Left hindlimb (tissue), 1 donor: ENCODE measurements around the gene BMP2K.
"Not testable (repeated sequence)": the region's sequence is repeated elsewhere in the genome, so short reads cannot be mapped to it uniquely, and the experiment has no call there.

Experiments
- DNase-seq: peaks from one replicate; pipeline ENCODE4 v3.0.0-alpha.2; 2018

BMP2K gene

DNA sequence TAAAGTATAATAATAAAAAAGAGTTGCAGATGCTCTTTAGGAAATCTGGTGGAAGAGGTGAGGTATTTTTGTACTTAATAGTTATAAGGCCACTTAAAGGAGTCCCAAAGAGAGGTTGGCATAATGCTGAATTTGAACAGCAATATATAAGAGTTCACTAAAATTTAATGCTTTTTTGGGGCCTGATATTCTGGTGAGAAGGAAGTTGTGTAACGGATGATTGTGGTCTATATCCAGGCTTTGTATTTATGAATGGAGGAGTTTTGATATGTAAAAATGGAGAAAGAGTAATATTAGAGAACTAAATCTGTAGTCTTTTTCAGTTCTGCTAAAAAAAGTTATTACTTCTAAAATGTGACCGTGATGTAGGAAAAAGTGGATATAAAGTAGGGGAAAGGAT, 20.4 kb downstream of the BMP2K start:
- DNase-seq: no peak

GRCh38 chr4:78797777-78798284, 21.7 kb downstream of the BMP2K start:
- no peak for DNase-seq

DNA sequence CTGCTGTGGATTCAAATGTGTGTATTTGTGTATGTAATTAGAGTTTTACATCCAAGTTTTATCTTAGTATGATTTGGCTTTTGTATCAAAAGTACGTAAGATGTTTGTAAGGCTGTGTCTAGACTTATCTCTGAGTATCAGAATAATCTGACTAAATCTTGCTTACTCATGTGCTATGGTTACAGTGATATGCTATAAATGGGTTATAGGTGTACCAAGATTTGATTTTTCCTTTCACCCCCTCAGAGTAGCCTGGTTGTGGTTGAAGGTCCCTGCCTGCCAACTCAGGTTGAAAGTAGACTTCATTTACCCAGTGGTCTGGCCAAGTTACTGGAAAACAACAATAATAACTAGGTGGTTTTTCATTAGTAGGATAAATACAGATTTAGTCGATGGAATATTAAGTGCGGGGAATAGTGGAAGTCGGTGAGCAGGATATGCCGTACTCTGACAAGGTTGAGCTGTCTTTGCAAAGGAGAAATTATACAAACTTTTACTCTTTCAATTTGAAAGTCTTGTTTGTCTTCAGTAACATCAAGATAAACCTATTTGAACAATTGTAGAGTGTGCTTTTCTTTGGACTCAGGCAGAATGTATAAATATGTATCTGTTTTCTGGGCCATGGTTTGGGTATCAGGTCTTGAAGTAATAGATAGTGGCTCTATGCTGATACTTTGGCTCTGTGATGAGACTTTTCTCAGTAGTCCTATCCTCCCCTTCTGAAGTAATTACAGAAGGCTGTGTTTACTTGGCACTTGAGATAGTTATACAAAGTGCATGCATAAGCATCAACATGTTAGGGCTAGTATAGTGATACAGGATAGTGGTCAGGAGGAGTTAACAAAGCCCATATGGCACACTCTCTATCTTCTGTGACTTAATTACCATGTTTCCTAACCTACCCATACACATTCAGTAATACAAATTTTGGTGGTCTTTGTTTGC, 23.7 kb downstream of the BMP2K start:
- DNase-seq: no peak

- no peak for DNase-seq
Observed at GRCh38 chr4:78800965-78801364, 24.8 kb downstream of the BMP2K start.

GRCh38 chr4:78803983-78804382, 27.8 kb downstream of the BMP2K start:
- no peak for DNase-seq

DNA sequence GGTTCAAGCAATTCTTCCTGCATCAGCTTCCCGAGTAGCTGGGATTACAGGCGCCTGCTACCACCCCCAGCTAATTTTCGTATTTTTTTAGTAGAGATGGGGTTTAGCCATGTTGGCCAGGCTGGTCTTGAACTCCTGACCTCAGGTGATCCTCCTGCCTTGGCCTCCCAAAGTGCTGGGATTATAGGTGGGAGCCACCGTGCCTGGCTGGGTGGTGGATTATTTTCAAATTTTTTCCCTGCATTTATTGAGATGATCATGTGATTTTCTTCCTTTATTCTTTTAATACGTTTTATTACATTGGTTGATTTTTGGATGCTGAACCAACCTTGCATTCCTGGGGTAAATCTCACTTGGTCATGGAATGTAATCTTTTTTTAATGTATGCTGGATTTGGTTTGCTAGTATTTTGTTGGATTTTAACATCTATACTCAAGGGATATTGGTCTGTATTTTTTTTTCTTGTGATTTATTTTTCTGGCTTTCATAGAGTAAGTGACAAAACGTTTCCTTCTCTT, 30.9 kb downstream of the BMP2K start:
- no peak for DNase-seq

GRCh38 chr4:78809295-78809694, 33.1 kb downstream of the BMP2K start:
- no peak for DNase-seq

DNA sequence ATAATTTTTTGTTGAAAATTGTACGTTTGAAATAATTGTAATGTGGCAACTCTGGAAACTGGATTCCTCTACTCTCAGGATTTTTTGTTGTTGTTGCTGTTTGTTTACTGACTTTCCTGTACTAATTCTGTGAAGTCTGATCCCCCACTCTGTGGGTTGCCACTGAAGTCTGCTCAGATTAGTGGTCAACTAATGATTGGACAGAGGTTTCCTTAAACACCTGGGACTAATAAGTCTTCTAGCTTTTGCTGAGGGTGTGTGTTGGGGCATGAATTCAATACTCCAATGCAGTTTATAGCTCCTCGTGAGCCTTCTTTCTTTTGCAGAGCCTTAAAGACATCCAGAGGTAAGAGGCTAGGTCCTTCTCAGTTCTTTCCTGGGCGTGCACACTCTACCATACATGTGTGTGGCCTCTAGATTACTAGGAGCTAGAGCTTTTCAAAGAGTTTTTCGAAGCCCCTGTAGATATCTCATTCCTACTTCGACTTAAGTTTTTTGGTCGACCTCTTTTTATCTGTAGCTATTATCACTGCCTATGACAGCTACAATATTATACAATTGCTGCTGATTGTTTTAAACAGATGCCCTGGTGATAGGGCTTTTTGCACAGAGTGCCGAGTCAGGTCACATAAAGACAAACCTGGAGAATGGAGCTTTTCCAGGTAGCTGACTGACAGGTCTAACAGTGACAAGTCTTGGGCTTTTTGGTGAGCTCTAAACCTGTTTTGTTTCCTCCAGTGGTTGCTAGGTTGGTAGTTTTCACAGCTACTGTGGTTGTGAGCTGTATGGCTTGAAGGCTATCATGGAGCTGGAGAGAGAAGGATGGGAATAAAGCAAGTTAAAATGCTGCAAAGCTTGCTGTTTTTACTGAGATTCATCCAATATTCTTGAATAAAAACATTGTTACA, 34.0 kb downstream of the BMP2K start:
- DNase-seq: no peak

DNA sequence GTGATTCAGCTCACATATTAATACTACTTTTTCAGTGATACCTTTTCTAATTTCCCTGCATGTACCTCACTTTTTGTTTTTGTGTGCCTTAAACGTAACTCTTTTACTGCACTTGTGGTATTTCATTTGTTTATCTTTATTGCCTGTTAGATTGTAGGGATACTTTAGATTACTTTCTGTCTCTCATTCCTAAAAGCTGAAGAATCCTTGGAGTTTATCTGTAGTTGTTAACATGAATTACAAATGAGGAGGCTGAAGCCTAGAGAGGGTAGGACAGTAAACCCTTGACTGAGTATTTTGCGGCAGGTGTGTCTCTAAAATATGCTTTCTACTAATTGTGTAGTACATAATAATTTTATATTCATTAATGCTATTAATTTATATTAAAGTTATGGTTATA, 34.9 kb downstream of the BMP2K start:
- DNase-seq: no peak

- DNase-seq: no peak
Observed at GRCh38 chr4:78818530-78819079, 42.5 kb downstream of the BMP2K start.

DNA sequence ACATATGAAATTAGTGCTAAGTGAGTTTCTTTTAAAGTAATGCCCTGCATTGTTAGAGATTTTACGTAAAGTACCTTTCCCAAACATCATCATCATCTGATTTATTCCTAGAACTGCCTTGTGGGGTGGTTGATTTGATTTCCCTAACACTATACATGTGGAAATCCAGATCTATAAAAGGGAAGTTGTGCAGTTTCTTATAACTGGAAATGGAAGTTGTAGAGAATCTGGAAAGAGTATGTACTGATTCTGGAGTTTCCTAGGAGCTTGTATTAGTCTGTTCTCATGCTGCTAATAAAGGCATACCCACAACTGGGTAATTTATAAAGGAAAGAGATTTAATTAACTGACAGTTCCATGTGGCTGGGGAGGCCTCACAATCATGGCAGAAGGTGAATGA, 47.9 kb downstream of the BMP2K start:
- DNase-seq: no peak

DNA sequence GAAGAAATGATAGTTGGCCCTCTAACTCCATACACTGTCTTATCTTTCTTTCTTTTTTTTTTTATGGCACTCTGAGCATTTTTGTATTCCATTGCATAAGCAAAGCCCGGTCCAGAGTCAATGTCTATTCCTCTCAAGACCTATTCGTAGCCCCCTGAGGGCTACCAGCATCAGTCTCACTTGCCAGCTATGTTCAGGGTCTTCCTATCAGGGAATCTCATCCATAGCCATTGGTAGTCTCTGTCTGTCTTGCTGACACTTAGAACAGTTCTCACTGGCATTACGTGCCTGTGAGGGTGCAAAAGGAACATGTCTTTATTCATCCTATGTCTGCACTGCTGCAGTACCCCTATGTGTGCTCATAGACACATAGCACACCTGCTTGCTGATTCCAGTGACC, 51.0 kb downstream of the BMP2K start:
- DNase-seq: no peak

DNA sequence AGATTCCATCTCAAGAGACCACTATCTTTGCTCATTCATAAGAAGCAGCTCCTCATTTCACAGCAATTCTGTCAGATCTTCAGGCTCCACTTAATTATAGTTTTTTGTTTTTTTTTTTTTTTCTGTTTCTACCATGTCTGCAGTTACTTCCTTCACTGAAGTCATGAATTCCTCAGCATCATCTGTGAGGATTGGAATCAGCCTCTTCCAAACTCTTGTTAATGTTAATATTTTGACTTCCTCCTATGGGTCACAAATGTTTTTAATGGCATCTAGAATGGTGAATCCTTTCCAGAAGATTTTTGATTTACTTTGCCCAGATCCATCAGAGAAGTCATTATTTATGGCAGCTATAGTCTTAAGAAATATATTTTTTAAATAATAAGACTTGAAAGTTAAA, 53.1 kb downstream of the BMP2K start:
- DNase-seq: no peak

DNA sequence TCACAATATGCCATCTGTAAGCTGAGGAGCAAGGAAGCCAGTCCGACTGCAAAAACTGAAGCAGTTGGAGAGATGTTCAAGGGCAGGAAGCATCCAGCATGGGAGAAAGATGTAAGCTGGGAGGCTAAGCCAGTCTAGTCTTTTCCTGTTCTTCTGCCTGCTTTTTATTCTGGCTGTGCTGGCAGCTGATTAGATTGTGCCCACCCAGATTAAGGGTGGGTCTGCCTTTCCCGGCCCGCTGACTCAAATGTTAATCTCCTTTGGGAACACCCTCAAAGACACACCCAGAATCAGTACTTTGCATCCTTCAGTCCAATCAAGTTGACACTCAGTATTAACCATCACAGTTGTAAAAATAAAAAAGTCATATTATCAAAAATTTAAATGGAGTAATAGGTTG, 63.5 kb downstream of the BMP2K start:
- not testable (repeated sequence) for DNase-seq

- DNase-seq: not testable (repeated sequence)
Observed at GRCh38 chr4:78840286-78840685, 64.1 kb downstream of the BMP2K start.

- DNase-seq: no peak
Observed at GRCh38 chr4:78845472-78845871, 69.3 kb downstream of the BMP2K start.

- DNase-seq: no peak
Observed at GRCh38 chr4:78846258-78846657, 70.1 kb downstream of the BMP2K start.

GRCh38 chr4:78862314-78862737, 86.2 kb downstream of the BMP2K start:
- no peak for DNase-seq

DNA sequence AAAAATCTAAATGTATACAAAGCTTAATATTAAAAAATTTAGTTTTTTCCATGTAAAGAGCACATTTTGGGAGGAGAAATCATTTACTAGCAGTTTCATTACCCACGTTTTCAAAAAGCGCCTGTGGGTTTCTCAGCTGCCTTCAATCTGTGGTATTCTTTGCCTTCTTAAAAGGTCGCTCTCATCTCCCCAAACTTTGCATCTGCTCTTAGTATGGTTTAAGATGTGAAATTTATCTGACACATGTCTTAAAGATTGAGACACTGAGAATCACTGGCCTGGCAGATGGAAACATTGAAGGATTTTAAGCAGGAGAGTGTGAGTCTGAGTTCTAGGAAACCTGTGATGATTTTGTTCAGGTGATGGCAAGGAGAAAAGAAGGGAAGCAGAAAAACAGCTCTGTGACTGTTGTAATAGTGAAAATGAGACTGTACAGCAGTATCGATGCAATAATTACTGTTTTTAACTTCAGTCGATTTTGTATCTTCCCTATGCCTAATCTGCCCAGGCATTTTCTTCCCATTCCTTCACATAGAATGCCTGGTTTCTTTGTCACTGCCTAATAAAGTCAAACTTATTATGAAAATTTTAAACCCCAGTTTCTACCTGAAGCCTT, 87.2 kb downstream of the BMP2K start:
- no peak for DNase-seq

- no peak for DNase-seq
Observed at GRCh38 chr4:78863991-78864390, 87.8 kb downstream of the BMP2K start.

DNA sequence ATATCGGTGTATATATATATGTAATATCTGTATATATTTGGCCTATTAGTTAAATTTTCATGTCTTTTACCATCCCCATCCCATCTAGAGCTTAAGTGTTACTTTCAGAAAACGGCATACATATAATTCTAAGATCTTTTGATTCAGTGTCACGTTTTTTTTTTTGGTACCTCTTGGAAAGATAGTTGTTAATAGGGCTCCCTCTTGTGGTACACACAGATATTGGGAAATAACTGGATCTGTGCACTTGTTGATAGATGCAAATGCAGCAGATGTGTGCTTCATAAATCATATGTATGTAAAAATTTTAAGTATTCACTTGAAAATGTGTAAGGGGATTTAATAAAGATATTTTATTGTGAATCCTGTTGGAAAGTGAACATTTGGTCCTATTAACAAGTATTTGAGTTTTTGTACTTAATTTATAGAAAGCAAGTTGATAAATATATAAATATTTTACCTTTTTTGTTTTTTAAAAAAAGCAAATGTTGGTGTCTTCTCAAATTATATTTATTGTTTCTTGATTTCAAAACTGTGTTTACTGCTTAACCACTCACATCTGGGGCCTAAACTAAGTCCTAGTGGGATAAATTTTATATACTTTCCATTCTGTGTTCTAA, 88.4 kb downstream of the BMP2K start:
- no peak for DNase-seq

DNA sequence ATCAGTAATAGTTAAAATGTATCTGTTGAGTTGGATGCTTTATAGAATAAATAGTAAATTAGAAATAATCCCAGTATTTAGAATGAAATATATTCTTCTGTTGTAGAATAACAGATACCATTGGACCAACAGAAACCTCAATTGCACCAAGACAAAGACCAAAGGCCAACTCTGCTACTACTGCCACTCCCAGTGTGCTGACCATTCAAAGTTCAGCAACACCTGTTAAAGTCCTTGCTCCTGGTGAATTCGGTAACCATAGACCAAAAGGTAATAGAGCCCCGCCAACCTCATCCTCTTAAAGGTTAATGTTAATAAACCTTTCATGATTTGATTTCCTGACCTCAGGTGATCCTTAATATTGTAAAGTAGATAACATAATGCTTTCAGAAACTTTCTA, 89.3 kb downstream of the BMP2K start:
- no peak for DNase-seq
